Progenitor cell of endocrine pancreas (in vitro differentiated cells): ENCODE results near the gene CDH11. TPM values are rescaled to one million over a fixed set of nuclear protein-coding genes. Genes with fewer than 3 reads are reported as not detected.

Experiments
- DNase-seq: peaks from one replicate; pipeline ENCODE4 v3.0.0; 2021; ENCODE audit warnings: low spot score; ENCODE audit not compliant: unreplicated experiment
- H3K27ac Mint-ChIP-seq: 2 replicates; pipeline ENCODE4 v1.8.0; 2021; ENCODE audit warnings: mild to moderate bottlenecking, moderate library complexity, mixed read lengths
- H3K27me3 Mint-ChIP-seq: 2 replicates; pipeline ENCODE4 v1.8.0; 2021; ENCODE audit warnings: mixed read lengths
- H3K36me3 Mint-ChIP-seq: 2 replicates; pipeline ENCODE4 v1.8.0; 2022; ENCODE audit warnings: mixed read lengths; ENCODE audit not compliant: insufficient read depth
- H3K4me1 Mint-ChIP-seq: 2 replicates; pipeline ENCODE4 v1.8.0; 2021; ENCODE audit warnings: low read depth, mixed read lengths
- H3K4me3 Mint-ChIP-seq: 2 replicates; pipeline ENCODE4 v1.8.0; 2021; ENCODE audit warnings: low read depth, mild to moderate bottlenecking, moderate library complexity, mixed read lengths
- H3K9me3 Mint-ChIP-seq: 2 replicates; pipeline ENCODE4 v1.8.0; 2021; ENCODE audit warnings: low read depth, mixed read lengths
- total RNA-seq: library from RNA; stranded (reverse); gene quantifications from 2 replicates; pipeline ENCODE4 v1.2.1, GENCODE V29; 2021
- TF ChIP-seq, protein P1 (sequence below): fragments of 200-600 bp; sonication (generic); IDR thresholded peaks from one replicate; pipeline ENCODE4 v1.5.0; 2021; ENCODE audit warnings: antibody characterized with exemption, mild to moderate bottlenecking; ENCODE audit not compliant: unreplicated experiment

The CDH11 gene
- total RNA-seq, 1 donor from 2014 or later = 6.0 TPM

GRCh38 chr16:65116216-65116615, 5.6 kb downstream of the CDH11 start:
- DNase-seq = no peak
- Mint-ChIP-seq H3K4me3 (no peak overlapping the region), H3K4me1 (peaks cover 20% of the 10 kb centered on the region), H3K27me3 (peaks cover 30% of the 10 kb centered on the region), H3K9me3 (no peaks in the 10 kb centered on the region), H3K36me3 (no peaks in the 10 kb centered on the region), H3K27ac (no peak overlapping the region)
- TF ChIP-seq, protein P1, sequence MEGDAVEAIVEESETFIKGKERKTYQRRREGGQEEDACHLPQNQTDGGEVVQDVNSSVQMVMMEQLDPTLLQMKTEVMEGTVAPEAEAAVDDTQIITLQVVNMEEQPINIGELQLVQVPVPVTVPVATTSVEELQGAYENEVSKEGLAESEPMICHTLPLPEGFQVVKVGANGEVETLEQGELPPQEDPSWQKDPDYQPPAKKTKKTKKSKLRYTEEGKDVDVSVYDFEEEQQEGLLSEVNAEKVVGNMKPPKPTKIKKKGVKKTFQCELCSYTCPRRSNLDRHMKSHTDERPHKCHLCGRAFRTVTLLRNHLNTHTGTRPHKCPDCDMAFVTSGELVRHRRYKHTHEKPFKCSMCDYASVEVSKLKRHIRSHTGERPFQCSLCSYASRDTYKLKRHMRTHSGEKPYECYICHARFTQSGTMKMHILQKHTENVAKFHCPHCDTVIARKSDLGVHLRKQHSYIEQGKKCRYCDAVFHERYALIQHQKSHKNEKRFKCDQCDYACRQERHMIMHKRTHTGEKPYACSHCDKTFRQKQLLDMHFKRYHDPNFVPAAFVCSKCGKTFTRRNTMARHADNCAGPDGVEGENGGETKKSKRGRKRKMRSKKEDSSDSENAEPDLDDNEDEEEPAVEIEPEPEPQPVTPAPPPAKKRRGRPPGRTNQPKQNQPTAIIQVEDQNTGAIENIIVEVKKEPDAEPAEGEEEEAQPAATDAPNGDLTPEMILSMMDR = no peak

DNA sequence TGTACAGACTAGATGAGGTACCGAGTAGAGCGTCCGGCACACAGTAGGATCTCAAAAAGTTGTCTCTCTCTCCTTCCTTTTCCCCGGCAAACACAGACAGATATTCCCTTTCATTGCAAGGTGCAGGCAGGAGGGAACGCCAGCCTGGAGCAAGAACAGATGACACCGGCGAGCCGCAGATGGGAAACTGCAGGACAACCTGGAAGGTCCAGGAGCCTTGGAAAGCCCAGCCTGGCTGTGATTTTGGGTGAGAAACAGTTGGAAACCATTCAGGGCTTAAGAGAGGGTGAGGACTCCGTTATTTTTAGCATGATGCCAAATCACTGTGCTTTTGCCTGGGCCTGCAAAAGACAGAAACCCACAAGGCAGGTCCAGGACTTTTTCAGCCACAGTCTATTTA, 7.3 kb downstream of the CDH11 start:
- Mint-ChIP-seq H3K4me3 (no peak overlapping the region), H3K4me1 (peaks cover 15% of the 10 kb centered on the region), H3K9me3 (no peaks in the 10 kb centered on the region), H3K36me3 (no peaks in the 10 kb centered on the region), H3K27ac (no peak overlapping the region), H3K27me3 (peaks cover 14% of the 10 kb centered on the region)
- TF ChIP-seq, protein P1 = no peak
- DNase-seq = no peak

- TF ChIP-seq, protein P1 = no peak
- Mint-ChIP-seq H3K4me3 (no peak overlapping the region), H3K27me3 (peaks cover 4% of the 10 kb centered on the region), H3K27ac (no peak overlapping the region), H3K36me3 (no peaks in the 10 kb centered on the region), H3K9me3 (no peaks in the 10 kb centered on the region), H3K4me1 (peaks cover 15% of the 10 kb centered on the region)
- DNase-seq = no peak
Measured at GRCh38 chr16:65113441-65113840, 8.4 kb downstream of the CDH11 start.

DNA sequence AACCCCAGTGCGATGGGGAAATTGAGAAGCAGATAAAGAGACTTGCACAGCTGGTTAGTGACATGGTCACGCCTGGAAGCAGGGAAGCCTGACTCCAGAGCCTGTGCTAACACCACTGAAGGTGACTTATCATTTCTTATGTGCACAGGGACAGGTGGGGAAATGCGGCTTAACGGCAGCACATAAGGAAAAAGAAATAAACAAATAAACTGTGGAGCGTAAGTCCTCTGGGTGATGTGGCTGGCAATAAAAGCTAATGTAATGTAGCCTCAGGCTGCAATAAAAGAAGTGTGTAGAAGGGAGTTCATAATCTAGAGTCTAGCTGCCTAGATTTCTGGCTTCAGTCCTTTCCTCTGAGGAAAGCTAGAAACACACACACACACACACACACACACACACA, 10.6 kb downstream of the CDH11 start:
- Mint-ChIP-seq H3K36me3 (no peaks in the 10 kb centered on the region), H3K4me3 (no peak overlapping the region), H3K9me3 (no peaks in the 10 kb centered on the region), H3K27me3 (no peaks in the 10 kb centered on the region), H3K27ac (no peak overlapping the region), H3K4me1 (peaks cover 4% of the 10 kb centered on the region)
- DNase-seq = no peak
- TF ChIP-seq, protein P1 = no peak

DNA sequence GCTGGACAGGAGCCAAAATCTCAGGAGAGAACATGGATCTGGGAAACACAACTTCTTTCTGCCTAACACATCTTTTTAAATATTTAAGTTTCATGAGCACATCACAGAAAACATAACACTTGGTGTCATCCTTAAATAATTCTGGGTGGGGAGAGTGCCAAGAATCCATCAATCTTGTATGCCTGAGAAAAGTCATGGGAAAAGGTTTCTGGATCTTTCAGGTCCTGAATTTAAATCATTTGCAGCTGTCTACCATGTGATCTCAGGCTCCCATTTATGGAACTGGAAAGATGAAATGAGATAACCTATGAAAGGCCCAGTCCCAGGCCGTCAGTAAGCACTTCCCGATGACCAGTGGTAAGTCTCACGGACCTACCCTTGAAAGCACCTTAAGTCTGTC, 15.1 kb downstream of the CDH11 start:
- TF ChIP-seq, protein P1 = no peak
- H3K4me3 Mint-ChIP-seq = no peak overlapping the region
- H3K27ac Mint-ChIP-seq = no peak overlapping the region
- H3K4me1 Mint-ChIP-seq = no peaks in the 10 kb centered on the region
- H3K9me3 Mint-ChIP-seq = no peaks in the 10 kb centered on the region
- DNase-seq = no peak
- H3K27me3 Mint-ChIP-seq = no peaks in the 10 kb centered on the region
- no peaks in the 10 kb centered on the region for H3K36me3 Mint-ChIP-seq
